ENCODE results near the gene FCHO2. TPM values are rescaled to one million over a fixed set of nuclear protein-coding genes. Genes with fewer than 3 reads are reported as not detected.
"Not testable (repeated sequence)": the region's sequence is repeated elsewhere in the genome, so short reads cannot be mapped to it uniquely, and the experiment has no call there.

Gene FCHO2
- total RNA-seq, 1 donor from 2014 or later = 15.5 TPM

GRCh38 chr5:73022471-73023169 lies 66.8 kb downstream of the FCHO2 start:
- intact Hi-C loops (cut with DNase I) = no loop called here
- DNase-seq (ENCODE audit: low spot score) = no peak

- intact Hi-C loops (cut with DNase I); DNase-seq (ENCODE audit: low spot score): not testable (repeated sequence)
These were observed 69.2 kb downstream of the FCHO2 start for GRCh38 chr5:73024946-73025544.

GRCh38 chr5:73027361-73027760 lies 71.5 kb downstream of the FCHO2 start:
- intact Hi-C loops (cut with DNase I) = no loop called here
- DNase-seq (ENCODE audit: low spot score) = no peak

GRCh38 chr5:73027816-73028215 lies 72.0 kb downstream of the FCHO2 start:
- intact Hi-C loops (cut with DNase I) = no loop called here
- DNase-seq (ENCODE audit: low spot score) = no peak

GRCh38 chr5:73028991-73029595 lies 73.3 kb downstream of the FCHO2 start:
- intact Hi-C loops (cut with DNase I) = no loop called here
- DNase-seq (ENCODE audit: low spot score) = no peak

GRCh38 chr5:73030531-73030930 lies 74.7 kb downstream of the FCHO2 start:
- DNase-seq (ENCODE audit: low spot score) = no peak
- intact Hi-C loops (cut with DNase I) = no loop called here

GRCh38 chr5:73030995-73031394 lies 75.2 kb downstream of the FCHO2 start:
- intact Hi-C loops (cut with DNase I) = no loop called here
- no peak for DNase-seq (ENCODE audit: low spot score)

- no peak for DNase-seq (ENCODE audit: low spot score)
- intact Hi-C loops (cut with DNase I) = no loop called here
These were observed 76.0 kb downstream of the FCHO2 start for GRCh38 chr5:73031839-73032238.

- intact Hi-C loops (cut with DNase I) = no loop called here
- DNase-seq (ENCODE audit: low spot score) = no peak
These were observed 76.8 kb downstream of the FCHO2 start for GRCh38 chr5:73032635-73033034.

- intact Hi-C loops (cut with DNase I) = no loop called here
- DNase-seq (ENCODE audit: low spot score) = no peak
These were observed 81.7 kb downstream of the FCHO2 start for GRCh38 chr5:73037545-73037944.

GRCh38 chr5:73039082-73039481 lies 83.2 kb downstream of the FCHO2 start:
- no peak for DNase-seq (ENCODE audit: low spot score)
- intact Hi-C loops (cut with DNase I) = no loop called here

GRCh38 chr5:73042993-73043392 lies 87.2 kb downstream of the FCHO2 start:
- intact Hi-C loops (cut with DNase I) = no loop called here
- DNase-seq (ENCODE audit: low spot score) = no peak

- DNase-seq (ENCODE audit: low spot score) = no peak
- intact Hi-C loops (cut with DNase I) = no loop called here
These were observed 88.7 kb downstream of the FCHO2 start for GRCh38 chr5:73044546-73044945.

GRCh38 chr5:73045623-73046022 lies 89.8 kb downstream of the FCHO2 start:
- intact Hi-C loops (cut with DNase I) = no loop called here
- no peak for DNase-seq (ENCODE audit: low spot score)

- DNase-seq (ENCODE audit: low spot score) = no peak
- intact Hi-C loops (cut with DNase I) = no loop called here
These were observed 105.8 kb downstream of the FCHO2 start for GRCh38 chr5:73061593-73061992.

GRCh38 chr5:73066466-73066865 lies 110.6 kb downstream of the FCHO2 start:
- no peak for DNase-seq (ENCODE audit: low spot score)
- intact Hi-C loops (cut with DNase I) = no loop called here

- no peak for DNase-seq (ENCODE audit: low spot score)
- intact Hi-C loops (cut with DNase I) = no loop called here
These were observed 111.4 kb downstream of the FCHO2 start for GRCh38 chr5:73067213-73067612.

- no peak for DNase-seq (ENCODE audit: low spot score)
- intact Hi-C loops (cut with DNase I) = loop anchor here (5.0 kb wide), 2 partner anchors 121 to 456 kb away; no protein-coding TSS in a partner anchor
These were observed 125.3 kb downstream of the FCHO2 start for GRCh38 chr5:73081093-73081492.

- intact Hi-C loops (cut with DNase I) = no loop called here
- no peak for DNase-seq (ENCODE audit: low spot score)
These were observed 132.2 kb downstream of the FCHO2 start for GRCh38 chr5:73088026-73088425.

GRCh38 chr5:73093943-73094342 lies 138.1 kb downstream of the FCHO2 start:
- intact Hi-C loops (cut with DNase I) = no loop called here
- DNase-seq (ENCODE audit: low spot score) = no peak

- intact Hi-C loops (cut with DNase I) = no loop called here
These were observed 138.6 kb downstream of the FCHO2 start for GRCh38 chr5:73094415-73094814.

More at GRCh38 chr5:73094415-73094814, 138.6 kb downstream of the FCHO2 start:
- no peak for DNase-seq (ENCODE audit: low spot score)
